H9 (cell line): Measurements from ENCODE around the gene OXCT1. TPM values are rescaled to one million over a fixed set of nuclear protein-coding genes. Genes with fewer than 3 reads are reported as not detected.

Experiments
- DNase-seq: peaks from one replicate; pipeline ENCODE4 v3.0.0-alpha.2; 2017
- H2AFZ ChIP-seq: one replicate; pipeline ENCODE4 v1.6.1; 2013; ENCODE audit warnings: mild to moderate bottlenecking, low read length, control low read depth, moderate library complexity
- H2AK5ac ChIP-seq: 2 replicates; pipeline ENCODE4 v1.6.1; 2013; ENCODE audit warnings: low read length, control low read depth, mixed read lengths; ENCODE audit not compliant: insufficient read length
- H2BK120ac ChIP-seq: one replicate; pipeline ENCODE4 v1.6.1; 2013; ENCODE audit warnings: low read depth, mild to moderate bottlenecking, low read length, control low read depth, inconsistent platforms; ENCODE audit not compliant: poor library complexity, severe bottlenecking
- H2BK12ac ChIP-seq: 2 replicates; pipeline ENCODE4 v1.6.1; 2013; ENCODE audit warnings: low read length, control low read depth, mixed read lengths, low read depth; ENCODE audit not compliant: insufficient read length
- H2BK15ac ChIP-seq: 2 replicates; pipeline ENCODE4 v1.6.1; 2013; ENCODE audit warnings: low read depth, low read length, control low read depth
- H2BK20ac ChIP-seq: one replicate; pipeline ENCODE4 v1.6.1; 2013; ENCODE audit warnings: low read depth, mild to moderate bottlenecking, low read length, control low read depth, inconsistent platforms; ENCODE audit not compliant: poor library complexity, severe bottlenecking
- H2BK5ac ChIP-seq: 2 replicates; pipeline ENCODE4 v1.6.1; 2013; ENCODE audit warnings: low read length, control low read depth, mixed read lengths; ENCODE audit not compliant: insufficient read length
- H3K14ac ChIP-seq: 2 replicates; pipeline ENCODE4 v1.6.1; 2013; ENCODE audit warnings: low read length, control low read depth; ENCODE audit not compliant: insufficient read depth
- H3K18ac ChIP-seq: 2 replicates; pipeline ENCODE4 v1.6.1; 2013; ENCODE audit warnings: low read depth, mild to moderate bottlenecking, mixed read lengths, low read length, control low read depth; ENCODE audit not compliant: insufficient read length
- H3K23ac ChIP-seq: 2 replicates; pipeline ENCODE4 v1.6.1; 2013; ENCODE audit warnings: low read length, control low read depth, mixed read lengths, low read depth; ENCODE audit not compliant: insufficient read length
- H3K23me2 ChIP-seq: 2 replicates; pipeline ENCODE4 v1.6.1; 2013; ENCODE audit warnings: low read depth, mild to moderate bottlenecking, mixed read lengths, low read length, control low read depth; ENCODE audit not compliant: insufficient read length, poor library complexity, severe bottlenecking
- H3K27ac ChIP-seq: 2 replicates; pipeline ENCODE4 v1.5.1; 2013; ENCODE audit warnings: low read length, control low read depth, mixed read lengths, low read depth; ENCODE audit not compliant: insufficient read length
- H3K27me3 ChIP-seq: 2 replicates; pipeline ENCODE4 v1.6.1; 2013; ENCODE audit warnings: low read length, control low read depth, inconsistent platforms; ENCODE audit not compliant: insufficient read depth
- H3K4ac ChIP-seq: 2 replicates; pipeline ENCODE4 v1.6.1; 2013; ENCODE audit warnings: low read depth, mild to moderate bottlenecking, control low read depth, inconsistent platforms, low read length, moderate library complexity
- H3K4me1 ChIP-seq: 2 replicates; pipeline ENCODE4 v1.6.1; 2013; ENCODE audit warnings: low read length, control low read depth, inconsistent platforms; ENCODE audit not compliant: insufficient read depth
- H3K4me2 ChIP-seq: 2 replicates; pipeline ENCODE4 v1.6.1; 2013; ENCODE audit warnings: low read length, control low read depth, mixed read lengths; ENCODE audit not compliant: insufficient read length, insufficient read depth
- H3K56ac ChIP-seq: 2 replicates; pipeline ENCODE4 v1.6.1; 2013; ENCODE audit warnings: low read depth, mild to moderate bottlenecking, mixed read lengths, low read length, control low read depth; ENCODE audit not compliant: insufficient read length
- H3K79me1 ChIP-seq: 2 replicates; pipeline ENCODE4 v1.6.1; 2013; ENCODE audit warnings: low read depth, mild to moderate bottlenecking, moderate library complexity, low read length, control low read depth, inconsistent platforms; ENCODE audit not compliant: insufficient read depth, poor library complexity, severe bottlenecking
- H3K79me2 ChIP-seq: 2 replicates; pipeline ENCODE4 v1.6.1; 2013; ENCODE audit warnings: low read length, control low read depth, inconsistent platforms; ENCODE audit not compliant: insufficient read depth
- H3K9ac ChIP-seq: 2 replicates; pipeline ENCODE4 v1.6.1; 2013; ENCODE audit warnings: low read length, control low read depth, mixed read lengths; ENCODE audit not compliant: insufficient read length; ENCODE audit errors: extremely low read depth
- H3K9me3 ChIP-seq: one replicate; pipeline ENCODE4 v1.6.1; 2013; ENCODE audit warnings: low read depth, low read length, inconsistent platforms; ENCODE audit not compliant: control insufficient read depth
- H3T11ph ChIP-seq: one replicate; pipeline ENCODE4 v1.6.1; 2013; ENCODE audit warnings: mild to moderate bottlenecking, low read length, control low read depth, inconsistent platforms
- H4K20me1 ChIP-seq: one replicate; pipeline ENCODE4 v1.6.1; 2013; ENCODE audit not compliant: control insufficient read depth, insufficient read length, insufficient read depth
- H4K5ac ChIP-seq: 2 replicates; pipeline ENCODE4 v1.6.1; 2013; ENCODE audit warnings: low read depth, mild to moderate bottlenecking, mixed read lengths, low read length, control low read depth; ENCODE audit not compliant: insufficient read length
- H4K8ac ChIP-seq: replicated peaks from 2 replicates; pipeline ENCODE4 v1.6.1; 2013; ENCODE audit warnings: low read length, control low read depth, mixed read lengths, low read depth; ENCODE audit not compliant: insufficient read length
- H4K91ac ChIP-seq: 2 replicates; pipeline ENCODE4 v1.6.1; 2013; ENCODE audit warnings: low read depth, mild to moderate bottlenecking, moderate library complexity, mixed read lengths, low read length, control low read depth; ENCODE audit not compliant: insufficient read length
- H3K27ac Mint-ChIP-seq, 3 experiments: 2 replicates in 2 of 3; 3 replicates in 1 of 3; pipeline ENCODE4 v1.8.0; 2020 to 2021; ENCODE audit warnings: mixed read lengths in 3 of 3, mild to moderate bottlenecking in 1 of 3, moderate library complexity in 1 of 3
- H3K27me3 Mint-ChIP-seq: 2 replicates; pipeline ENCODE4 v1.8.0; 2021; ENCODE audit warnings: low read depth, mild to moderate bottlenecking, moderate library complexity, mixed read lengths
- H3K36me3 Mint-ChIP-seq, 3 experiments: 2 replicates in 2 of 3; 3 replicates in 1 of 3; pipeline ENCODE4 v1.8.0; 2020 to 2021; ENCODE audit warnings: low read depth in 3 of 3, mixed read lengths in 3 of 3; ENCODE audit not compliant: insufficient read depth in 1 of 3
- H3K4me1 Mint-ChIP-seq, 2 experiments: 2 replicates each; pipeline ENCODE4 v1.8.0; 2020; ENCODE audit warnings: mixed read lengths in 2 of 2
- H3K4me3 Mint-ChIP-seq, 2 experiments: 2 replicates in 1 of 2; 3 replicates in 1 of 2; pipeline ENCODE4 v1.8.0; 2020 to 2021; ENCODE audit warnings: mild to moderate bottlenecking in 2 of 2, mixed read lengths in 2 of 2, moderate library complexity in 1 of 2
- H3K9me3 Mint-ChIP-seq, 2 experiments: 2 replicates in 1 of 2; 3 replicates in 1 of 2; pipeline ENCODE4 v1.8.0; 2020; ENCODE audit warnings: mild to moderate bottlenecking in 2 of 2, mixed read lengths in 2 of 2, moderate library complexity in 1 of 2
- CTCF ChIP-seq: fragments of 200-600 bp; sonication (generic); conservative IDR thresholded peaks from 3 replicates; pipeline ENCODE4 v1.8.0; 2021; ENCODE audit warnings: antibody characterized with exemption, mild to moderate bottlenecking
- WGBS: extraction: QIAGEN DNeasy Blood & Tissue Kit; methylation state at CpG from one replicate; pipeline ENCODE4 v1.1.7; 2013; ENCODE audit warnings: missing lambda C conversion rate, low lambda C conversion rate, mixed read lengths; ENCODE audit not compliant: insufficient read length; ENCODE audit errors: extremely low coverage; 5-methylcytosine and 5-hydroxymethylcytosine counted together
- total RNA-seq: library from RNA; stranded (reverse); gene quantifications from 2 replicates; pipeline ENCODE4 v1.2.1, GENCODE V29; 2021

The OXCT1 gene
- total RNA-seq, 1 experiment from 2014 or later = 25.6 TPM

- no peak overlapping the region for H2BK12ac ChIP-seq
- H3K4me2 ChIP-seq = no peak overlapping the region
- no peak overlapping the region for H4K91ac ChIP-seq
- H3K4me3 Mint-ChIP-seq = no peak overlapping the region
- no peak overlapping the region for H3T11ph ChIP-seq
- no peak overlapping the region for H2BK20ac ChIP-seq
- no peaks in the 10 kb centered on the region for H4K20me1 ChIP-seq
- H3K18ac ChIP-seq = no peak overlapping the region
- H3K27me3 ChIP-seq = peaks cover 5% of the 10 kb centered on the region; the same call in 1 of the 2 replicates
- no peak overlapping the region for H2BK120ac ChIP-seq
- no peak overlapping the region for H2AK5ac ChIP-seq
- H3K27me3 Mint-ChIP-seq = peaks cover 26% of the 10 kb centered on the region
- no peaks in the 10 kb centered on the region for H3K4me1 ChIP-seq
- H3K79me1 ChIP-seq = no peaks in the 10 kb centered on the region
- no peak overlapping the region for H3K56ac ChIP-seq
- no peak overlapping the region for H3K9ac ChIP-seq
- H4K5ac ChIP-seq = no peak overlapping the region
- H3K23me2 ChIP-seq = peaks cover 11% of the 10 kb centered on the region
- no peaks in the 10 kb centered on the region for H3K79me2 ChIP-seq
- H3K4ac ChIP-seq = no peak overlapping the region
- no peak overlapping the region for H2AFZ ChIP-seq
- peaks cover 0 to 2% (median 0%) of the 10 kb centered on the region in 3 experiments; a peak in 3 of 7 replicates for H3K36me3 Mint-ChIP-seq
- H3K27ac Mint-ChIP-seq = no peak overlapping the region
- no peak overlapping the region for H3K23ac ChIP-seq
- no peaks in the 10 kb centered on the region for H3K9me3 ChIP-seq
- no peak overlapping the region for H4K8ac ChIP-seq
- no peak for TF ChIP-seq CTCF
- WGBS = no CpG with 5 or more reads among the region's 2 CpGs
- no peak overlapping the region for H2BK5ac ChIP-seq
- no peak for DNase-seq
- H3K9me3 Mint-ChIP-seq = no peaks in the 10 kb centered on the region; a peak in 1 of 5 replicates
- H3K14ac ChIP-seq = no peak overlapping the region
- H2BK15ac ChIP-seq = no peak overlapping the region
- H3K27ac ChIP-seq = no peak overlapping the region
- peaks cover 10 to 11% of the 10 kb centered on the region in 2 experiments for H3K4me1 Mint-ChIP-seq
Observed at GRCh38 chr5:41871852-41872251, 1.6 kb upstream of the OXCT1 start.
